OCI-LY3 (cell line): Measurements from ENCODE around the gene FPR1.

Experiments
- CTCF ChIP-seq: fragments of 200-600, 300-600 bp; sonication (generic); IDR thresholded peaks from 2 replicates; pipeline ENCODE4 v1.5.1; 2014; ENCODE audit warnings: antibody characterized with exemption, low read length, low read depth
- EZH2phosphoT487 ChIP-seq: fragments of 200-600 bp; shearing (Covaris generic); IDR thresholded peaks from 2 replicates; pipeline ENCODE4 v1.6.1; 2018; ENCODE audit warnings: antibody characterized with exemption, mixed run types, low read depth

DNA sequence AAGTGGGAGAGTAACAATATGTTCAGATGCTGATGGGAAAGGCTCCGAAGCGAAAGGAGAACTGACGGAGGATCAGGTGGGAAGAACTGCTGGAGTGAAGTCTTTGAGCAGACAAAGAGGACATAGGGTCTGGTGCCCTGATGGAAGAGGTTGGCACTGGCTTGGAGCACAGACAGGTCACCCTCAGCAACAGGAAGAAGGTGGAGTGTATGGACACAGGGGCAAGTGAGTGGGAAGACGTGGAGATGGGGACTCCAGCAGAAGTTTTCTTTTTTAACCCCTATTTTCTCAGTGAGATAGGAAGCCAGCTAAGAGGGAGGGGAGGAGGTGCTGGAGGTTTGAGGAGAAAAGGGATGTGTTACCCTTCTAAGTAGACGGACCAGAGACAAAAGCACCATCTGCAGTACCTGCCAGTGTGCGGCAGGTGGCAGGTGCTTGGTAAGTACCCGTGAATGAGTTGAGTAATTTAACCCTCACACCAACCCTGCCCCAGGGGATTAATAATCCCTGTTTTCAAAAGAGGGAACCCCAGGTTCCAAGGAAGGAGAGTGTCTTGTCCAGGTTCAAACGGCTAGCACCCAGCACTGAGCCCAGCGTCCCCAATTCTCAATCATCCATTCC, 39.1 kb downstream of the FPR1 start:
- TF ChIP-seq CTCF (peak; percentile 68), EZH2phosphoT487 (no peak)
